Testis (tissue), 3 donors: ENCODE results near the gene TM4SF1. TPM values are rescaled to one million over a fixed set of nuclear protein-coding genes. Genes with fewer than 3 reads are reported as not detected.

Experiments
- DNase-seq: peaks from one replicate; pipeline ENCODE4 v3.0.0-alpha.2; 2019
- H3K27ac ChIP-seq, 2 donors: fragments of 200-600 bp; sonication (generic); one replicate each; pipeline ENCODE4 v1.5.1; 2019
- H3K27me3 ChIP-seq: fragments of 200-600 bp; sonication (generic); one replicate; pipeline ENCODE4 v1.5.1; 2019
- H3K36me3 ChIP-seq: fragments of 200-600 bp; sonication (generic); one replicate; pipeline ENCODE4 v1.5.1; 2017; ENCODE audit warnings: low read depth; ENCODE audit errors: missing control alignments
- H3K4me1 ChIP-seq: fragments of 200-600 bp; sonication (generic); one replicate; pipeline ENCODE4 v1.5.1; 2019
- H3K4me3 ChIP-seq, 2 donors: fragments of 200-600 bp; sonication (generic); one replicate each; pipeline ENCODE4 v1.5.1; 2017 to 2019
- H3K9me3 ChIP-seq: fragments of 200-600 bp; sonication (generic); one replicate; pipeline ENCODE4 v1.5.1; 2017
- CTCF ChIP-seq, 3 experiments: fragments of 450-650 bp in 2 of 3; fragments of 200-600 bp in 1 of 3; sonication (generic) in 1 of 3; IDR thresholded peaks; one replicate each; pipeline ENCODE4 v1.5.1; 2016 to 2019; ENCODE audit warnings: antibody characterized with exemption in 3 of 3, mild to moderate bottlenecking in 2 of 3, moderate library complexity in 1 of 3
- POLR2A ChIP-seq: fragments of 450-650 bp; IDR thresholded peaks from one replicate; pipeline ENCODE4 v1.6.1; 2017; ENCODE audit warnings: antibody characterized with exemption, mild to moderate bottlenecking, moderate library complexity
- WGBS, 2 donors: methylation state at CpG; one replicate each; pipeline ENCODE4 v1.1.5; 2018; 5-methylcytosine and 5-hydroxymethylcytosine counted together
- intact Hi-C: fragments of 100-400 bp; cut with DNase I; formaldehyde crosslinking; loops from one replicate; pipeline ENCODE4 v1.15.1; 2023; ENCODE audit warnings: low total_unique reads
- polyA plus RNA-seq: library from polyadenylated mRNA; stranded (reverse); fragments of 350-450 nt; fragmentation: Illumina TruSeq; extraction: RNeasy Lipid Tissue Mini Kit (QIAGEN cat#74804); gene quantifications from one replicate; pipeline ENCODE4 v1.2.3, GENCODE V29; 2014; ENCODE audit warnings: low read depth, low replicate concordance; ENCODE audit not compliant: insufficient read depth
- total RNA-seq, 2 donors: library from RNA; depleted of rRNA; stranded (reverse); fragments of >200 nt; gene quantifications; one replicate each; pipeline ENCODE4 v1.2.3, GENCODE V29; 2016

TM4SF1 gene
- total and polyA plus RNA-seq, 3 donors from 2014 or later: 16.2 to 62.7 (median 24.9) TPM

GRCh38 chr3:149371001-149371722 is 6.3 kb downstream of the TM4SF1 start:
- intact Hi-C loops: no loop called here
- Histone ChIP-seq H3K4me3 (no peak overlapping the region), H3K36me3 (no peaks in the 10 kb centered on the region), H3K27me3 (no peaks in the 10 kb centered on the region), H3K4me1 (peaks cover 11% of the 10 kb centered on the region), H3K27ac (peak overlapping the region in 1 of 2 donors; percentile 8), H3K9me3 (no peaks in the 10 kb centered on the region)
- DNase-seq: no peak
- WGBS, 2 donors: 64 to 73% methylated on average over 7 of the region's 7 CpGs
- TF ChIP-seq CTCF (IDR thresholded peaks at IDR 0.05): no peak

- TF ChIP-seq CTCF (IDR thresholded peaks at IDR 0.05) (no peak), POLR2A (no peak)
- no peak overlapping the region for H3K4me3 ChIP-seq
- peak overlapping the region in 1 of 2 donors; percentile 39 for H3K27ac ChIP-seq
- 48 to 53% methylated on average over 3 of the region's 3 CpGs for WGBS, 2 donors
- no peaks in the 10 kb centered on the region for H3K36me3 ChIP-seq
- H3K9me3 ChIP-seq: no peaks in the 10 kb centered on the region
- H3K27me3 ChIP-seq: no peaks in the 10 kb centered on the region
- H3K4me1 ChIP-seq: peaks cover 11% of the 10 kb centered on the region
- intact Hi-C loops: no loop called here
- no peak for DNase-seq
These were observed 7.2 kb downstream of the TM4SF1 start for GRCh38 chr3:149369991-149370866.

GRCh38 chr3:149368674-149369497 is 8.6 kb downstream of the TM4SF1 start:
- TF ChIP-seq CTCF (IDR thresholded peaks at IDR 0.05): no peak
- TF ChIP-seq POLR2A: no peak
- Histone ChIP-seq H3K4me3 (no peak overlapping the region), H3K36me3 (no peaks in the 10 kb centered on the region), H3K27me3 (no peaks in the 10 kb centered on the region), H3K27ac (peak overlapping the region in 1 of 2 donors; percentile 17), H3K4me1 (peaks cover 11% of the 10 kb centered on the region), H3K9me3 (no peaks in the 10 kb centered on the region)
- 74 to 78% methylated on average over 6 of the region's 6 CpGs for WGBS, 2 donors
- intact Hi-C loops: no loop called here
- DNase-seq: no peak

GRCh38 chr3:149368201-149368673 is 9.2 kb downstream of the TM4SF1 start:
- TF ChIP-seq POLR2A (no peak), CTCF (IDR thresholded peaks at IDR 0.05) (no peak)
- intact Hi-C loops: no loop called here
- H3K27ac ChIP-seq: no peak overlapping the region
- H3K4me3 ChIP-seq: no peak overlapping the region
- DNase-seq: no peak
- no peaks in the 10 kb centered on the region for H3K36me3 ChIP-seq
- H3K4me1 ChIP-seq: peaks cover 12% of the 10 kb centered on the region
- H3K27me3 ChIP-seq: no peaks in the 10 kb centered on the region
- H3K9me3 ChIP-seq: no peaks in the 10 kb centered on the region
- WGBS, 2 donors: 88% methylated on average over 6 of the region's 6 CpGs
